Activated gamma-delta T cell treated with anti-CD3 and anti-CD28 coated beads, Interleukin-2, amount 50 U/mL, for 16 hours (primary cell): ENCODE measurements around the gene SLITRK6.
"Not testable (repeated sequence)": the region's sequence is repeated elsewhere in the genome, so short reads cannot be mapped to it uniquely, and the experiment has no call there.

Source experiments
- DNase-seq: peaks from one replicate; pipeline ENCODE4 v3.0.0-alpha.2; 2020; ENCODE audit warnings: low read depth

Gene SLITRK6

GRCh38 chr13:85799097-85799582, at the start of gene SLITRK6:
TSS of gene SLITRK6 (minus strand) at chr13:85799419. CDS start at chr13:85796508, 2,911 bp downstream.
- DNase-seq: no peak

- DNase-seq: no peak
Observed at GRCh38 chr13:85847012-85847411, 47.8 kb upstream of the SLITRK6 start.

- no peak for DNase-seq
Observed at GRCh38 chr13:85841427-85841826, 42.2 kb upstream of the SLITRK6 start.

GRCh38 chr13:85833921-85834320, 34.7 kb upstream of the SLITRK6 start:
- DNase-seq: no peak

- DNase-seq: no peak
Observed at GRCh38 chr13:85828094-85828684, 29.0 kb upstream of the SLITRK6 start.

GRCh38 chr13:85825454-85825853, 26.2 kb upstream of the SLITRK6 start:
- DNase-seq: no peak

- DNase-seq: no peak
Observed at GRCh38 chr13:85823832-85824231, 24.6 kb upstream of the SLITRK6 start.

- DNase-seq: no peak
Observed at GRCh38 chr13:85819513-85819912, 20.3 kb upstream of the SLITRK6 start.

- DNase-seq: no peak
Observed at GRCh38 chr13:85816413-85816812, 17.2 kb upstream of the SLITRK6 start.

GRCh38 chr13:85812282-85812681, 13.1 kb upstream of the SLITRK6 start:
- DNase-seq: no peak

GRCh38 chr13:85808811-85809210, 9.6 kb upstream of the SLITRK6 start:
- DNase-seq: no peak

GRCh38 chr13:85806553-85807175, 7.4 kb upstream of the SLITRK6 start:
- no peak for DNase-seq

GRCh38 chr13:85798556-85798955, 663 bp downstream of the SLITRK6 start:
- no peak for DNase-seq

GRCh38 chr13:85797311-85797710, 1.9 kb downstream of the SLITRK6 start:
- no peak for DNase-seq

GRCh38 chr13:85785205-85785604, 14.0 kb downstream of the SLITRK6 start:
- no peak for DNase-seq

- no peak for DNase-seq
Observed at GRCh38 chr13:85772367-85772766, 26.9 kb downstream of the SLITRK6 start.

GRCh38 chr13:85771856-85772255, 27.4 kb downstream of the SLITRK6 start:
- DNase-seq: no peak

- DNase-seq: no peak
Observed at GRCh38 chr13:85768946-85769345, 30.3 kb downstream of the SLITRK6 start.

- no peak for DNase-seq
Observed at GRCh38 chr13:85755123-85755522, 44.1 kb downstream of the SLITRK6 start.

GRCh38 chr13:85743201-85743770, 55.9 kb downstream of the SLITRK6 start:
- not testable (repeated sequence) for DNase-seq
